OCI-LY7 (cell line): ENCODE data around the gene FAHD2A. TPM values are rescaled to one million over a fixed set of nuclear protein-coding genes. Genes with fewer than 3 reads are reported as not detected.

Source experiments
- BruUV-seq: library from RNA; stranded (reverse); fragments of 400-500 nt; replicated peaks from 2 replicates; lab custom pipeline; 2021; lab: Mats Ljungman, UMichigan
- CTCF ChIA-PET: fragments of 300-600 bp; sonication (Branson Sonifier 250); formaldehyde crosslinking; loops from one replicate; lab custom pipeline; 2022; ENCODE audit warnings: antibody characterized with exemption; ENCODE audit not compliant: unreplicated experiment; lab: Charles Lee
- POLR2A ChIA-PET: fragments of 300-600 bp; sonication (Branson Sonifier 250); formaldehyde crosslinking; loops from one replicate; lab custom pipeline; 2022; ENCODE audit warnings: antibody characterized with exemption; lab: Charles Lee
- DNase-seq: peaks from one replicate; pipeline ENCODE4 v3.0.0-alpha.2; 2015; ENCODE audit warnings: low spot score
- H2AFZ ChIP-seq: fragments of 200-600 bp; sonication (generic), shearing (Covaris generic); 2 replicates; pipeline ENCODE4 v1.6.1; 2014; ENCODE audit warnings: mild to moderate bottlenecking, antibody characterized with exemption, low read length, moderate library complexity
- H3K27ac ChIP-seq: fragments of 200-600 bp; sonication (generic); 2 replicates; pipeline ENCODE4 v1.5.1; 2014; ENCODE audit warnings: mixed run types, low read depth, mild to moderate bottlenecking, moderate library complexity, low read length, inconsistent platforms; ENCODE audit not compliant: poor library complexity, severe bottlenecking
- H3K36me3 ChIP-seq: fragments of 200-600 bp; sonication (generic); 2 replicates; pipeline ENCODE4 v1.6.1; 2014; ENCODE audit warnings: mild to moderate bottlenecking, antibody characterized with exemption, low read length, moderate library complexity, mixed read lengths; ENCODE audit not compliant: insufficient read depth
- H3K4me1 ChIP-seq: fragments of 200-600 bp; sonication (generic); 2 replicates; pipeline ENCODE4 v1.5.1; 2014; ENCODE audit warnings: mild to moderate bottlenecking, low read length; ENCODE audit not compliant: insufficient read depth, poor library complexity, severe bottlenecking
- H3K4me2 ChIP-seq: fragments of 200-600 bp; sonication (generic); 2 replicates; pipeline ENCODE4 v1.6.1; 2014; ENCODE audit warnings: mild to moderate bottlenecking, low read length
- H3K4me3 ChIP-seq: fragments of 200-600 bp; sonication (generic); 2 replicates; pipeline ENCODE4 v1.5.1; 2014; ENCODE audit warnings: mild to moderate bottlenecking, low read depth, low read length; ENCODE audit not compliant: poor library complexity, severe bottlenecking
- H3K79me2 ChIP-seq: fragments of 200-600 bp; sonication (generic); 2 replicates; pipeline ENCODE4 v1.6.1; 2016; ENCODE audit warnings: low read depth, mild to moderate bottlenecking, low read length, moderate library complexity, mixed read lengths; ENCODE audit not compliant: insufficient read depth
- H3K9me2 ChIP-seq: fragments of 200-600 bp; sonication (generic); 2 replicates; pipeline ENCODE4 v1.6.1; 2016; ENCODE audit warnings: mild to moderate bottlenecking, low read length, mixed read lengths; ENCODE audit not compliant: insufficient read depth
- H3K9me3 ChIP-seq: fragments of 200-600 bp; sonication (generic); 2 replicates; pipeline ENCODE4 v1.6.1; 2014; ENCODE audit warnings: mild to moderate bottlenecking, mixed run types, low read length, mixed read lengths
- H4K20me1 ChIP-seq: fragments of 200-600 bp; sonication (generic); 2 replicates; pipeline ENCODE4 v1.6.1; 2014; ENCODE audit warnings: mild to moderate bottlenecking, antibody characterized with exemption, low read length, moderate library complexity, mixed read lengths; ENCODE audit not compliant: insufficient read depth
- EZH2phosphoT487 ChIP-seq: fragments of 200-600 bp; sonication (generic); IDR thresholded peaks from 2 replicates; pipeline ENCODE4 v1.6.1; 2018; ENCODE audit warnings: low read depth, borderline replicate concordance, mild to moderate bottlenecking, mixed run types, antibody characterized with exemption, low read length, moderate library complexity, mixed read lengths
- intact Hi-C: fragments of 100-400 bp; cut with micrococcal nuclease; formaldehyde crosslinking; loops from one replicate; pipeline ENCODE4 v1.10.0; 2022; ENCODE audit not compliant: unreplicated experiment
- total RNA-seq, 2 experiments: library from RNA; depleted of rRNA in 1 of 2; stranded (reverse); fragments of >200 nt in 1 of 2; shearing (Covaris generic) in 1 of 2; gene quantifications; 2 replicates each; pipeline ENCODE4 v1.2.3, GENCODE V29; 2014 to 2022
- TF ChIP-seq, protein P1 (sequence below): fragments of 200-600 bp; sonication (generic); conservative IDR thresholded peaks from 2 replicates; pipeline ENCODE4 v1.5.1; 2014; ENCODE audit warnings: mild to moderate bottlenecking, antibody characterized with exemption, low read length, moderate library complexity, mixed read lengths

The FAHD2A gene
- total RNA-seq, 2 experiments from 2014 or later = 48.2 to 50.9 TPM

DNA sequence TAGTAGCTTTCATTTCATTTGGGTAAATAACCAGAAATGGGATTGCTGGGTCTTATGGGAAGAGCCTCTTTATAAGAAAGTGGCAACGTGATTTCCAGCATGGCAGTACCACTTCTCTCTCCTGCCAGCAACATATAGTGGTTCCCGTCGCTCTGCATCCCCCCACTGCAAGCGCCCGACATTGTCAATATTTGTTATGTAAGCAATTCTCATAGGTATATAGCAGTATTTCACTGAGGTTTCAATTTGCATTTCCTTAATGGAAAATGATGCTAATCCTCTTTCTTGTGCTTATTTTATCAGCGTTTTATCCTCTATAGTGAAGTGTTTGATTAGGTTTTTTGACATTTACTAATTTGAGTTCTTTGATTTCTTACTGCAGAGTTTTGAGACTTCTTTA is 36.0 kb upstream of the FAHD2A start:
- no peaks in the 10 kb centered on the region for H3K79me2 ChIP-seq
- no peaks in the 10 kb centered on the region for H4K20me1 ChIP-seq
- POLR2A ChIA-PET = no interaction called here
- no peaks in the 10 kb centered on the region for H3K4me1 ChIP-seq
- CTCF ChIA-PET = no interaction called here
- no peak overlapping the region for H3K27ac ChIP-seq
- intact Hi-C loops = no loop called here
- no peaks in the 10 kb centered on the region for H3K9me3 ChIP-seq
- no TSS peak for BruUV-seq
- H3K4me3 ChIP-seq = no peak overlapping the region
- no peaks in the 10 kb centered on the region for H3K9me2 ChIP-seq
- H2AFZ ChIP-seq = no peak overlapping the region
- H3K4me2 ChIP-seq = no peak overlapping the region
- H3K36me3 ChIP-seq = no peaks in the 10 kb centered on the region
- DNase-seq = no peak
- TF ChIP-seq, protein P1, sequence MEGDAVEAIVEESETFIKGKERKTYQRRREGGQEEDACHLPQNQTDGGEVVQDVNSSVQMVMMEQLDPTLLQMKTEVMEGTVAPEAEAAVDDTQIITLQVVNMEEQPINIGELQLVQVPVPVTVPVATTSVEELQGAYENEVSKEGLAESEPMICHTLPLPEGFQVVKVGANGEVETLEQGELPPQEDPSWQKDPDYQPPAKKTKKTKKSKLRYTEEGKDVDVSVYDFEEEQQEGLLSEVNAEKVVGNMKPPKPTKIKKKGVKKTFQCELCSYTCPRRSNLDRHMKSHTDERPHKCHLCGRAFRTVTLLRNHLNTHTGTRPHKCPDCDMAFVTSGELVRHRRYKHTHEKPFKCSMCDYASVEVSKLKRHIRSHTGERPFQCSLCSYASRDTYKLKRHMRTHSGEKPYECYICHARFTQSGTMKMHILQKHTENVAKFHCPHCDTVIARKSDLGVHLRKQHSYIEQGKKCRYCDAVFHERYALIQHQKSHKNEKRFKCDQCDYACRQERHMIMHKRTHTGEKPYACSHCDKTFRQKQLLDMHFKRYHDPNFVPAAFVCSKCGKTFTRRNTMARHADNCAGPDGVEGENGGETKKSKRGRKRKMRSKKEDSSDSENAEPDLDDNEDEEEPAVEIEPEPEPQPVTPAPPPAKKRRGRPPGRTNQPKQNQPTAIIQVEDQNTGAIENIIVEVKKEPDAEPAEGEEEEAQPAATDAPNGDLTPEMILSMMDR = no peak
- no peak for TF ChIP-seq EZH2phosphoT487

DNA sequence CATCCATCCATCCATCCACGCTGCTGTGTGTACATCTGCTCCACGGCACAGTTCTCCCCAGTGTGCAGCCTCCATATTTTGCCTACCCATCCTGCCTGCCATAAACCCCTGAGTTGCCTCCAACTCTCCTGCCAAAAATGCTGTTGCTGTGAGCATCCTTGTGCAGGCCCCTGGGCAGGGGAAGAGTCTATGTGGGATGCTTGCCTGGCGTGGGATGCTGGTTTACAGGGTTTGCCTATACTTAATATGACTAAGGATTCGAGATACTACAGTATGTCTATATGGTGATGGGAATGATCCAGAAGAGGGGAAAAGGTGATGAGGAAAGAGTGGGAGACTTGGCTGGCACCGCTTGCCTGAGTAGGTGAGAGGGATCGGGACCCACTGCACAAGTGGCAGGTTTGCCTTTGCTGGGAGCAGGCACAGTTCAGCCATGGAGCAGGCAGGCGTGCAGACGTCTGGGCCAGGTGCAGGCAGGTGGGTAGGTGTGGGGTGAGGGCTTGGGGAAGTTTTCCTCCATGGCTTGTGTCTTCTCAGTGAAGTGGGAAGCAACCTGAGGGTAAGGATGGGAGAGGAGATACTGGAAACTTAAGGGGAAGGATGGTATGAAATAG is 30.2 kb upstream of the FAHD2A start:
- no TSS peak for BruUV-seq
- Histone ChIP-seq H3K4me3 (no peak overlapping the region), H2AFZ (no peak overlapping the region), H3K9me3 (no peaks in the 10 kb centered on the region), H3K27ac (no peak overlapping the region), H3K79me2 (no peaks in the 10 kb centered on the region), H3K9me2 (no peaks in the 10 kb centered on the region), H3K4me2 (no peak overlapping the region), H3K4me1 (no peaks in the 10 kb centered on the region), H3K36me3 (no peaks in the 10 kb centered on the region), H4K20me1 (no peaks in the 10 kb centered on the region)
- no peak for DNase-seq
- intact Hi-C loops = loop anchor here (2.0 kb wide), 1 partner anchor 20 kb away; no protein-coding TSS in a partner anchor
- ChIA-PET POLR2A (no interaction called here), CTCF (no interaction called here)
- TF ChIP-seq EZH2phosphoT487 = no peak
- TF ChIP-seq, protein P1 = no peak

DNA sequence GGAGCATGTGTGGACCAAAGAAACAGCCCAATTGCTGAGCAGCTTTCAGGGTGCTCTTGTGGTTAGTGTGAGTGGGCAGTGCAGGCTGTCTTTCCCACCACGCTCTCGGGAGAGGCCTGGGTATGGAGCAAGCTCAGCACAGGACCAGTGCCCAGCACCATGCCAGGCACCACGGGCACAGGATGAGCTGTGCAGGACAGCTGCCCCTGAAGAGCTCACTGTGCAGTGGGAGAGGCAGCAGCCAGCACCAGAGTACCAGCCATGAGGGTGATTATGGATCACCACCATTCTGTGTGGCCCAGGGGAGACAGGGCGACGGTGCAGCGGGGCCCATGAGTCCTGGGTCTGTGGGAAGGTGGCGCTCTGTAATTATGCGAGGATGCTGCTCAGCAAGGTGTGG is 29.7 kb upstream of the FAHD2A start:
- TF ChIP-seq, protein P1 = no peak
- TF ChIP-seq EZH2phosphoT487 = no peak
- H3K36me3 ChIP-seq = no peaks in the 10 kb centered on the region
- no peaks in the 10 kb centered on the region for H3K4me1 ChIP-seq
- H2AFZ ChIP-seq = no peak overlapping the region
- no peak for DNase-seq
- no peak overlapping the region for H3K4me2 ChIP-seq
- POLR2A ChIA-PET = no interaction called here
- no peaks in the 10 kb centered on the region for H3K9me3 ChIP-seq
- no peaks in the 10 kb centered on the region for H3K79me2 ChIP-seq
- no TSS peak for BruUV-seq
- no peaks in the 10 kb centered on the region for H3K9me2 ChIP-seq
- H3K4me3 ChIP-seq = no peak overlapping the region
- no peak overlapping the region for H3K27ac ChIP-seq
- intact Hi-C loops = loop anchor here (2.0 kb wide), 1 partner anchor 20 kb away; no protein-coding TSS in a partner anchor
- CTCF ChIA-PET = no interaction called here
- no peaks in the 10 kb centered on the region for H4K20me1 ChIP-seq
